Upper lobe of left lung (tissue), 4 donors: ENCODE measurements around the gene SAXO2.

ENCODE experiments used
- CTCF ChIP-seq, 6 experiments: fragments of 450-650 bp in 4 of 6; fragments of 200-600 bp in 2 of 6; sonication (generic) in 2 of 6; IDR thresholded peaks; one replicate each; pipeline ENCODE4 v1.5.1; 2016 to 2019; ENCODE audit warnings: antibody characterized with exemption in 6 of 6
- POLR2A ChIP-seq, 4 donors: fragments of 450-650 bp; IDR thresholded peaks; one replicate each; pipeline ENCODE4 v1.5.1; 2016 to 2017; ENCODE audit warnings: antibody characterized with exemption in 4 of 4, mild to moderate bottlenecking in 2 of 4
- POLR2AphosphoS5 ChIP-seq, 2 donors: sonication (generic); formaldehyde crosslinking; IDR thresholded peaks; one replicate each; pipeline ENCODE4 v1.5.1; 2017; ENCODE audit warnings: antibody characterized with exemption in 2 of 2

GRCh38 chr15:82305621-82306048 is 43.0 kb downstream of the SAXO2 start:
- no peak for TF ChIP-seq POLR2A (IDR thresholded peaks at IDR 0.05)
- TF ChIP-seq CTCF (IDR thresholded peaks at IDR 0.05) = no peak
- TF ChIP-seq POLR2AphosphoS5 (IDR thresholded peaks at IDR 0.05) = no peak
